ENCODE results near the gene BCAS1. TPM values are rescaled to one million over a fixed set of nuclear protein-coding genes. Genes with fewer than 3 reads are reported as not detected.

Gene BCAS1
- total and polyA plus RNA-seq, 2 donors (not counting 1 experiment from before 2014, with no cell fraction given), result 0.97 to 1.1 TPM

DNA sequence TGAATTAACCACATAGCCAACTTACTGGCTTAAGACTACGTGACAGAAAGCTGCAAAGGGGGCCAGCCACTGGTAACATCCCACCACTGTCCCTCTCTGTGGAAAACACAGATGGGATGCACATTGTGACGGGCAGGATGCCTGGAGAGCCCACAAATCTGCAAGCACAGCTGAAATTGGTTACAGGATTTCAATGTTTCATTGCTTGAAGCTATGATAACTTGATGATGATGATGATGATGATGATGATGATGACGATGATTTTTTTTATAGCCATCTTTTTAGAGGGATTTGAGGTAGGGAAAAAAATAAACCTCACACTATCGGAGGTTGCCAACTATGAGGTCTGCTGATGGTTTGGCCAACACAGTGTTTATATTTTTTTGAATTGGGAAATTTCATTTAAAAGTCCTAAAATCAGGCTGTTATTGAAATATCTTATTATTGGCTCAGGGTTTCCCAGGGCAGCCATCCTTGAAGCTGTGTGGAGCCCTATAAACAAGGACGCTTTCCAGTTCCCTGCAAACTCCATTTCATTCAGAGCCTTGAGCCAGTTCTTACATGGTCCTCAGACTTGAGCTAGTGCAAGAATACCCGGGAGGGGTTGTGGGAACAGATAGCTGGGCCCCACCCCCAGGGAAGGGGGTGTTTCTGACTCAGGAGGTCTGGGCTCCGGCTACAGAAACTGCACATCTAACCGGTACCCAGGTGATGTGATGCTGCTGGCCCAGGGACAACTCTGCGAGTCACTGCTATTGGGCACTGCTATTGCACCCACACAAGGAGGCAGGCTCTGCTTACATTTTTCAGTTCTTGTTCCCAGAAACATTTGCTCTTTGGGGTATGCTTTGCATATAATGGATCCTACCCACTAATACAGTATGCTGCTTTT, 27.1 kb downstream of the BCAS1 start:
- no peak overlapping the region for H3K27ac ChIP-seq (ENCODE audit: low read length in 2 of 2)
- no peak overlapping the region for H3K4me3 Mint-ChIP-seq
- intact Hi-C loops (cut with micrococcal nuclease), result no loop called here

DNA sequence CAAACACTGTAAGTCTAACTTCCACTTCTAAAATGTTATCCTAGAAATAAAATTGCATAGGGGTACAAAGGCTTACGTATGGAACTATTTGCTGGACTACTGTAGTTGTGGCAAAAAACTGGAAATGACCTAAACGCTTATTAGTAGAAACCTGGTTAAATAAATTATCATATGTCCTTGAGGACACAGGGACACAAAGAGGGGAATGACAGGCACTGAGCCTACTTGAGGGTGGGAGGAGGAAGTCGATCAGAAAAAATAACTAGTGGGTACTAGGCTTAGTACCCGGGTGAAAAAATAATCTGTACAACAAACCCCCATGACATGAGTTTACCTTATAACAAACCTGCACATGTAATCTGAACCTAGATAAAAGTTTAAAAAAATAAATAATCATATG, 28.4 kb downstream of the BCAS1 start:
- no peak overlapping the region for H3K27ac Mint-ChIP-seq
- Histone ChIP-seq H3K27me3 (replicated peaks in 1 of 4; ENCODE audit: control extremely low read depth in 1 of 4, control insufficient read depth in 3 of 4, insufficient read depth in 4 of 4, low read length in 3 of 4) (peaks cover 0 to 4% (median 0%) of the 10 kb centered on the region in 4 experiments), H4K20me1 (ENCODE audit: control insufficient read depth, insufficient read depth, low read length, poor library complexity, severe bottlenecking) (no peaks in the 10 kb centered on the region), H3K36me3 (replicated peaks in 1 of 2; ENCODE audit: control extremely low read depth in 1 of 2, control insufficient read depth in 1 of 2, extremely low read depth in 1 of 2, insufficient read depth in 2 of 2, low read length in 1 of 2) (no peaks in the 10 kb centered on the region), H3K9ac (ENCODE audit: low read length) (no peak overlapping the region), H3K4me3 (ENCODE audit: control extremely low read depth in 1 of 5, extremely low read depth in 1 of 5, insufficient read depth in 1 of 5, low read depth in 2 of 5, low read length in 4 of 5) (no peak overlapping the region), H3K79me2 (ENCODE audit: control insufficient read depth, insufficient read depth, low read length) (no peaks in the 10 kb centered on the region), H3K9me3 (ENCODE audit: control extremely low read depth in 1 of 3, control insufficient read depth in 2 of 3, insufficient read depth in 1 of 3, low read length in 2 of 3) (peaks cover 0 to 7% (median 5%) of the 10 kb centered on the region in 3 donors), H2AFZ (ENCODE audit: insufficient read depth, low read depth, low read length, poor library complexity, severe bottlenecking) (no peak overlapping the region), H3K27ac (ENCODE audit: low read length in 2 of 2) (no peak overlapping the region), H3K4me2 (replicated peaks; ENCODE audit: low read depth, low read length, poor library complexity, severe bottlenecking) (no peak overlapping the region), H3K4me1 (ENCODE audit: control insufficient read depth in 2 of 2, insufficient read depth in 2 of 2, low read length in 2 of 2) (no peaks in the 10 kb centered on the region)
- H3K27me3 Mint-ChIP-seq, result peaks cover 12% of the 10 kb centered on the region
- ChIA-PET CTCF (no interaction called here), POLR2A (no interaction called here)
- H3K4me3 Mint-ChIP-seq, result no peak overlapping the region
- DNase-seq (no peak), ATAC-seq (ENCODE audit: low read depth) (no peak)
- peaks cover 2% of the 10 kb centered on the region for H3K9me3 Mint-ChIP-seq (ENCODE audit: insufficient read depth)
- WGBS (ENCODE audit: insufficient coverage), result 80% methylated on average over 1 of the region's 4 CpGs
- intact Hi-C loops (cut with micrococcal nuclease), result no loop called here
- no peaks in the 10 kb centered on the region for H3K4me1 Mint-ChIP-seq
- TF ChIP-seq, protein P1, sequence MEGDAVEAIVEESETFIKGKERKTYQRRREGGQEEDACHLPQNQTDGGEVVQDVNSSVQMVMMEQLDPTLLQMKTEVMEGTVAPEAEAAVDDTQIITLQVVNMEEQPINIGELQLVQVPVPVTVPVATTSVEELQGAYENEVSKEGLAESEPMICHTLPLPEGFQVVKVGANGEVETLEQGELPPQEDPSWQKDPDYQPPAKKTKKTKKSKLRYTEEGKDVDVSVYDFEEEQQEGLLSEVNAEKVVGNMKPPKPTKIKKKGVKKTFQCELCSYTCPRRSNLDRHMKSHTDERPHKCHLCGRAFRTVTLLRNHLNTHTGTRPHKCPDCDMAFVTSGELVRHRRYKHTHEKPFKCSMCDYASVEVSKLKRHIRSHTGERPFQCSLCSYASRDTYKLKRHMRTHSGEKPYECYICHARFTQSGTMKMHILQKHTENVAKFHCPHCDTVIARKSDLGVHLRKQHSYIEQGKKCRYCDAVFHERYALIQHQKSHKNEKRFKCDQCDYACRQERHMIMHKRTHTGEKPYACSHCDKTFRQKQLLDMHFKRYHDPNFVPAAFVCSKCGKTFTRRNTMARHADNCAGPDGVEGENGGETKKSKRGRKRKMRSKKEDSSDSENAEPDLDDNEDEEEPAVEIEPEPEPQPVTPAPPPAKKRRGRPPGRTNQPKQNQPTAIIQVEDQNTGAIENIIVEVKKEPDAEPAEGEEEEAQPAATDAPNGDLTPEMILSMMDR (IDR thresholded peaks at IDR 0.05), result no peak
- no peak for TF ChIP-seq EZH2 (IDR thresholded peaks at IDR 0.05; ENCODE audit: borderline replicate concordance, insufficient read depth, low read depth, low read length, poor library complexity, severe bottlenecking)

More for the DNA sequence above, 27.1 kb downstream of the BCAS1 start:
- Histone ChIP-seq H3K27me3 (replicated peaks in 1 of 4; ENCODE audit: control extremely low read depth in 1 of 4, control insufficient read depth in 3 of 4, insufficient read depth in 4 of 4, low read length in 3 of 4) (peaks cover 0 to 4% (median 0%) of the 10 kb centered on the region in 4 experiments), H3K9me3 (ENCODE audit: control extremely low read depth in 1 of 3, control insufficient read depth in 2 of 3, insufficient read depth in 1 of 3, low read length in 2 of 3) (peaks cover 0 to 15% (median 11%) of the 10 kb centered on the region in 3 donors), H4K20me1 (ENCODE audit: control insufficient read depth, insufficient read depth, low read length, poor library complexity, severe bottlenecking) (no peaks in the 10 kb centered on the region), H3K9ac (ENCODE audit: low read length) (no peak overlapping the region), H3K4me1 (ENCODE audit: control insufficient read depth in 2 of 2, insufficient read depth in 2 of 2, low read length in 2 of 2) (no peaks in the 10 kb centered on the region), H3K36me3 (replicated peaks in 1 of 2; ENCODE audit: control extremely low read depth in 1 of 2, control insufficient read depth in 1 of 2, extremely low read depth in 1 of 2, insufficient read depth in 2 of 2, low read length in 1 of 2) (no peaks in the 10 kb centered on the region), H3K79me2 (ENCODE audit: control insufficient read depth, insufficient read depth, low read length) (no peaks in the 10 kb centered on the region), H2AFZ (ENCODE audit: insufficient read depth, low read depth, low read length, poor library complexity, severe bottlenecking) (no peak overlapping the region), H3K4me2 (replicated peaks; ENCODE audit: low read depth, low read length, poor library complexity, severe bottlenecking) (no peak overlapping the region), H3K4me3 (ENCODE audit: control extremely low read depth in 1 of 5, extremely low read depth in 1 of 5, insufficient read depth in 1 of 5, low read depth in 2 of 5, low read length in 4 of 5) (no peak overlapping the region)
- Mint-ChIP-seq H3K27me3 (peaks cover 9% of the 10 kb centered on the region), H3K4me1 (peaks cover 8% of the 10 kb centered on the region), H3K9me3 (ENCODE audit: insufficient read depth) (peaks cover 4% of the 10 kb centered on the region), H3K27ac (no peak overlapping the region)
- DNase-seq (no peak), ATAC-seq (ENCODE audit: low read depth) (no peak)
- 85% methylated on average over 5 of the region's 9 CpGs for WGBS (ENCODE audit: insufficient coverage)
- TF ChIP-seq, protein P1 (IDR thresholded peaks at IDR 0.05), result no peak
- TF ChIP-seq EZH2 (IDR thresholded peaks at IDR 0.05; ENCODE audit: borderline replicate concordance, insufficient read depth, low read depth, low read length, poor library complexity, severe bottlenecking), result no peak
- ChIA-PET POLR2A (no interaction called here), CTCF (no interaction called here)

All from B cell (primary cell).